GM18867 (cell line): Measurements from ENCODE around the gene MAST4.

Experiments used
- ATAC-seq: cut with Tn5 transposase; IDR thresholded peaks from one replicate; pipeline ENCODE4 v1.9.1; 2021; ENCODE audit warnings: mild to moderate bottlenecking, moderate library complexity; ENCODE audit not compliant: unreplicated experiment

Gene MAST4

DNA sequence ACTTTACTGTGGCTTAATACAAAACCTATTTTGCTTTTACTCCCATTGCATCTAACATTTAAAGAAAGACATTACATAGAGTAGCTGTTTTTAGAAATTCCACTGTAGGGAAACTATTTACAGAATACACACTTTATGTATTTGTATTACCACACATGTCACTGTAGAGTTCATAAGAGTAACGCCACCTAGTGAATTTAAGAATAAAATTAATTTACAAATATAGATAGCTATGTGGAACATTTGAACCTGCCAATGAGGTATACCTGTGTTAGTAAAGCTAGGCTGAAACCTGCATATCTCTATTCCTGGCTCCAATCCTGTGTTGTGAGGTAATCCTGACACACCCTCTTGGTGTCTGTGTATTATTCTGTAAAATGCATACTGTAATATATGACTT, 234.4 kb downstream of the MAST4 start:
- no peak for ATAC-seq

DNA sequence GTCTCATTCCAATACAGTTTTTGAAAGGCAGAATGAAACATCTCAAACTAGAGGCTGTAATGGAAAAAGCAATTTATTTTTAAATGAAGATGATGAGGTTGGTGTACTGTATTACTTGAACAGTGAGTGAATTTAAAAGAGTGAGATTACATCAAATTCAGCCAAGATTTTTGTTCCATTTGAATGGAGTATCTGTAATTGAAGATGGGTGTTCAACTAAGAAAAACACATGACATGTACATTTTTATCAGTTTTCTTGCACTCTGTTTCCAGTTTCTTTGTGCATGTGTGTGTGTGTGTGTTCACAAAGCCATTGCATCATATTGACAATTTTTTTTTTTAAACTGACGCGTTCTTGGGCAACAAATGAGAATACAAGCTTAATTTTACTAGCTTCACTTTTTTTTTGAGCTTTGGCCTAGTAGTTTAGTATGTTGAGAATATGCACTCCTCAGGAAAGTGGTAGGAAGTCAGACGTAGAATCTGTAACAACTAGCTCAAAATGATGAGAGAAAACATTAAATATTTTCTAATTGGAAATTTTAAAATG, 243.5 kb downstream of the MAST4 start:
- ATAC-seq = no peak

DNA sequence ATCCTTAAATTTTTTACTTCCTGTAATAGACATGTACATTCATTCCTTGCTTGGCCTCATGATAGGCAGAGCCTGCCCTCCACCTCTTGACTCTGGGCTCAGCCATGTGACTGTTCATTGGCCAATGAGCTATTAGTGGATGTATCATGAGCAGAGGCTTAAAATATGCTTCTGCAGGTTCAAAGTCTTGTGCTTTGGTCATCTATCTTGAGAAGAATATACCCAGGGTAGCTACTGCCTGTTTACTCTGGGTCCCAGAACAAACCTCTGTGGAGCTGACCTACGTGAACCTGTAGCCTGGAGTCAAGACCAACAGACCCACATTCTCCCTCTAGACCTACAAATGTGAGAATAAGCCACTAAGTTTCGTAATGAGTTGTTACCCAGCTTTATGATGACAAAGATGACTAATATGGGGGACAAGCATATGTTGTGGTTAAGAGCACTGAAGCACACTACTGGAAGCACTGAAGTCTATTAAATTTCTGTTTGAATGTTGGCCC, 244.4 kb downstream of the MAST4 start:
- ATAC-seq = peak; percentile 100

DNA sequence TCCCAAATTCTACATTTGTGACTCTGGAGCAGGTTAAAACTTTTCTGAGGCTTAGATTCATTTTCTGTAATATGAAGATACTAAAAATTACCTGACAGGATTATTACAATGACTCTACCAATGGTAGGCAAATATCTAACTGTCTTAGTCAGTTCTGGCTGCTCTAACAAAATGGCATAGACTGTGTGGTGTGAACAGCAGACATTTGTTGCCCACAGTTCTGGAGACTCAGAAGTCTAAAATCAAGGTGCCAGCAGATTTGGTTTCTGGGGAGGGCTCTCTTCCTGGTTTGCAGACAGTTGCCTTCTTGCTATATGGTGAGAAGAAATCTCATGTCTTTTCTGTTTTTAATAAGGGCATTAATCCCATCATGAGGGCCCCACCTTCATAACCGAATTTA, 245.1 kb downstream of the MAST4 start:
- no peak for ATAC-seq

DNA sequence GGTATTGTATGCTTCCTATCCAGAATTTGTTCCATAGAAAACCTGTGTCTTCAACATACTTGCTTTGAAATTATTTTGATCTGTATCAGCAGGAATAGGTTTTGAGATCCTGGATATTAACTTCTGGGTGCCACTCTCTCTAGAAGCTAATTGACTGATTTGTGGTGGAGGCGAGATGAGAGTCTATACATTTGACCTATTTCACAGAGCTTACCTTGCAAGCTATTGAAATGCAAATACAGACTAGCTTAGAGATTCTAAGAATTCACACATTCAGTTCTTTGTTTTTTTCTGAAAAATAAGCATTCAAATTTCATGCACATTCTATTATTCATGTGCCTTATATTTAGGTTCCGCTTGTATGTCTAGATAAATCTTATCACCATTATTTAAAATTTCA, 246.3 kb downstream of the MAST4 start:
- no peak for ATAC-seq

DNA sequence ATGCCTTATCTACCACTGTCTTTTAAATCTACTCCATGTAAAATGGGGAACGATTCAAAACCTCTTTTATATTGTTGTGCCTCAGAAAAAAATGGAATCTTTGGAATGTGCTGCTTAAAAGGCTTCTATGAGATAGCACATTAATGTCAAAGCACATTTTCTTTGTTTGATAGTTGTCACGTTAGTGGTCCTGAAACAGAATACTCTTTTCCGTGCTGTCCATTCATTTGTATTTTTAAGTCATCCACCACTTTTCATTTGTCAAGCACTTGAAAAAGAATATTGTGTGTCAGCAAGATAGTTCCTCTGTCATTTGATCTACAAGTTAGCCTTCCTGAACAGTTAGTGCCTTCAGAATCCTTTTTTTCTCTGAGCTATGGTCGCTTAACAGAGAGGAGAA, 246.9 kb downstream of the MAST4 start:
- ATAC-seq = no peak

DNA sequence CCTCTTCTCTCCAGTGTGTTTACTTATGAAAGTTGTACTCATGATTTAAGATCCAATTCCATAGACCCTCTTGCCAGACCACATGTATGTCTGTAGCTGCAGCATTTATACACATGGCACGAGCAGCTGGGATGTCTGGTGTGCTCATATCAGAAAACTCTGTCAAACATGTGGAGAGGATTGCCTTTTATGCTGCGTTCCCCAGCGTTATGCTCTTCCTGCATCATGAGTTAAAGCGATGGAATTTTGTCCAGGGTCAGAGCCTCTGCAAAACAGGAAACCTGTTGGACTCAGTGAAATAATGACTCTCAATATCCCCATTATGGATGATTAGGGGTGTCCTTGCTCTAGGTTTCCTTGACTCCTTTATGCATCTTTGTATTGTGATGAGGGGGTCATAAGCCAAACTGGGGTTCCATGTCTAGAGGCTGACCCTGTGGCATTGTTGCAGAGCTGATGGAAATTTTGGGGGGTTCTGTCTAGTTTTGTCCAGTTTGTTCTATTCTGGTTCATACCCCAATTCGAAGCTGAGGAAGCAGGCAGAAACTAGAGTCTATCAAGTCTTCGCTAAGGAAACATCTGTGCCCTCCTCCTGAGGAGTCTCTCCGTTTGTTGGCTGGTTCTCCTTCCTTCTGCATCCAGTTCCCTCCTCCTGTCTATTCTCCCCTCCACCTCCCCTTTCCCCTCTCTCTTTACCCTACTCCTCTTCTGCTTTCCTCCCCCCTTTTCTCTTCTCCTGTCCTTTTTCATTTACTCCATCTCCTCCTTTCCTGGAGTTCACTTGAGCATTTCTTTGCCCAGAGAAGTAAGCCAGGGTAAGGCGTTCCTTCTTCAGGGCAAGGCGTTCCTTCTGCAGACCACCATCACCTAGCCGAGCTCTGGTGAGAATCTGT, 252.8 kb downstream of the MAST4 start:
- no peak for ATAC-seq

DNA sequence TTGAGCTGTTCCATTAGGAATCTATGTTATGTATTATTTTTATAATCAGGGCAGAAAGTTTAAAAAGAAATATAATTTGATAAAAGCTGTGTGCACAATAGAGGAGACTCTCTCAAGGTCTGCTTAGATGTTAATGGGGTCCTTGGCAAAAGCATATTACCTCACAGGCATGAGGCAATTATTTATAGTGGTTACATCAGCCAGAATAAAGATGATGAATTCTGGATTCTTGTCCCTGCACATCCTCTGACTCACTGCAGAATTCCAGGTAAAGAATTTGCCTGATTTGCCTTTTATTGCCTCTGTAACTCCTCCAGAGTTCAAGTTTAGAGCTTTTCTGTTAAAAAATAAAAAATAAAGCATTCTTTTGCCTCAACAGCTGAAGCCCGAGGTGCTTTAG, 253.6 kb downstream of the MAST4 start:
- no peak for ATAC-seq

DNA sequence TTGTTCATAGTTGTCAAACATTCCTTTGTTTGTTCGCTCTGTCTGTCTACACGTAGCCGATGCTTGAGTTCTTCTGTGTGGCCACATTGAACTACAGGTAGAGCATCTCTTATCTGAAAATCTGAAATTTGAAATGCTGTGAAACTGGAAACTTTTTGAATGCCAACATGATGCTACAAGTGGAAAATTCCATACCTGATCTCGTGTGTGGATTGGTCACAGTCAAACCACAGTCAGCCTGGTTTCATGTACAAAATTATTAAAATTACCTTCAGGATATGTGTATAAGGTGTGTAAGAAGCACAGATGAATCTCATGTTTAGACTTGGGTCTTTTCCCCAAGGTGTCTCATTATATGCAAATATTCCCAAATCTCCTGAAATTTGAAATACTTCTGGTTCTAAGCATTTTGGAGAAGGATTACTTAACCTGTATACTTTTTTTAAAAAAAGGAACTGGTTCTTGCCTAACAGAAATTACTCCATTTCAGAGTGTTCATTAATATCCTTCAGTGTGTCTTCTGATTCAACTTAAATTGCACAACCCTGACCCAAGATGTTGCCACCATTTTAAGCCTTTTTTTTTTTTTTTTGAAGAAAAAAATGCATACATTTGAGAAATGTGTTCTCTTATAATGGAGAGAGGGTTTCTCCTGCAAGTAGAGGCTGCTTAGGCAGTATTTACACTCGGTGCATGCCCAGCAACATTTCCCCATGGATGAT, 254.3 kb downstream of the MAST4 start:
- ATAC-seq = no peak

DNA sequence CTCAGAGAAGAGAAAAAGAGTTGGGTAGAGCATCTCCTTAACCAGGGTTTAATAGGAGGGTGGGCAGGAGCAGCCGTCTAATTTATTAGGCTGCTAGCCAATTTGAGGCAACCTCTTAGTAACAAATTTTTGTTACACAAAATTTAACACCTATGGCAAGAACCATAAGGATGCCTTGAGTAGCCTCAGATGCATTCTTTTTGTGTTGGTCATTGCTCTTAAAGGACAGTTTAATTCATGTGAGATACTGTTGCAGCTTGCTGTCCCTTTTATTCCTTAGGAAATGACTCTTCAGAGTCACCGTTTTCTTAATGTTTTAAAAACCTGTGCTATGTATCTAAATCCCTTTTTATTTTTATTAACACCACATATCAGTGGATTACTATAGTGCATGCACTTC, 255.1 kb downstream of the MAST4 start:
- ATAC-seq = no peak

DNA sequence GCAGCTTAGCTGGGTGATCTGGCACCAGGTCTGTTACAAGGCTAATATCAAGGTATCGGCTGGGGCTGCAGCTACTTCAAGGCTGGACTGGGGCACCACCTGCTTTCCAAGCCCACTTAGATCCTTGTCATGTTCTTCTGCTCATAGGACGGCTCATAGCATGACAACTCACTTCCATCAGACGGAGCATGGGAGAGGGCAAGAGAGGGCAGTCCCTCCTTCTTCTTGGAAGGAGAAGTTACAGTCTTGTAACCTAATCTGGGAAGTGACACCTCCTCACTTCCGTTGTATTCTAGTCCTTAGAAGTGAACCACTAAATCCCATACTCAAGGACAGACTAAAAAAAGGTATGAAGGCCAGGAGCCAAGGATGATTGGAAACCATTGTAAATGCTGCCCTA, 258.2 kb downstream of the MAST4 start:
- ATAC-seq = no peak

DNA sequence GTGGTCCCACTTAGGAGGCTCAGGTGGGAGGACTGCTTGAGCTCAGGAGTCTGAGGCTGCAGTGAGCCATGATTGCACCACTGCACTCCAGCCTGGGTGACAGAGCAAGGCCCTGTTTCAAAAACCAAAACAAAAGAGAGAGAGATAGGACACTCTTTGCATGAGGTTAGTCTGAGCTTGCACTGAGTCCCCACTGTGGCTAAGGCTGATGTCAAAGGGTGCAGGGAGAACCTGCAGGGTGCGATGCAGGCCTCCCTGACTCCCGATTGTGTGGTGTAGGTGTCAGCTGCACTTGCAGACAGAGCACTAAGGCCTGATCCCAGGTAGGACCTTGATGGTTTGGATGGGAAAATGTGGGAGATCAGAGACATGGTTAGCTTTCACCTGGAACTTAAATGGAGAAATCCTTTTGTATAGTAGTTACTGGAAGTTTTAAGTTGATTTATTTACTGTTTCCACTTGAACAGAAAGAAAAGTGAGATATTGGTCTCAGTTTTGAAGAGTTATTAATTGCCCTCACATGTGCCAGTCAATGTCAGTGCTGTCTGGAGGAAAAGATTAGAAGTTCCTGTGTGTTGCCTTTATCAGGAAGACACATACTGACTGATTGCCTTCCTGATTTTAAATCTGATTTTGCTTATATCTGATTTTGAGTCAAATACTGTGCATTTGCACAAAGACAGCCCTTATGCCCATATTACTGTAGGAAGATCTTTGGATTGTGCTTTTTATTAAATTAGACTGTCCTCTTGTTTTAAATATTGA, 260.0 kb downstream of the MAST4 start:
- ATAC-seq = no peak

DNA sequence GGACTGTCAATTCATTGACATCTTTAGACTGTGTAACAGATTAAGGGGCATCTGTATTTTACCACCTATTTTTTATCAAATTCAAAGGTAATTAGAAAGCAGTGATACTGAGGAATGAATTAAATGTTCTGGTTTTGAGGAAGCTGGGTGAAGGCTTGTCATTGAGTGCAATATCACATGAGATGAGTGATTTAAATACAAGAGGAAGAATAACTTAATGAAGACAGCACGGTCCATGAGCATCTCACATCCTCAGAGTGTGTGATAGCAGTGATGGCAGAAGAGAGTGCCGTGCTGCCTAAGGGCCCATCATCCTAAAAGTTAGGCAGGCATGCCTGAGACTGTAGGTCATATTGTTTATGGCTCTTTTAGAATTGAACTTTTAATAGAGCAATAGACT, 263.3 kb downstream of the MAST4 start:
- no peak for ATAC-seq

DNA sequence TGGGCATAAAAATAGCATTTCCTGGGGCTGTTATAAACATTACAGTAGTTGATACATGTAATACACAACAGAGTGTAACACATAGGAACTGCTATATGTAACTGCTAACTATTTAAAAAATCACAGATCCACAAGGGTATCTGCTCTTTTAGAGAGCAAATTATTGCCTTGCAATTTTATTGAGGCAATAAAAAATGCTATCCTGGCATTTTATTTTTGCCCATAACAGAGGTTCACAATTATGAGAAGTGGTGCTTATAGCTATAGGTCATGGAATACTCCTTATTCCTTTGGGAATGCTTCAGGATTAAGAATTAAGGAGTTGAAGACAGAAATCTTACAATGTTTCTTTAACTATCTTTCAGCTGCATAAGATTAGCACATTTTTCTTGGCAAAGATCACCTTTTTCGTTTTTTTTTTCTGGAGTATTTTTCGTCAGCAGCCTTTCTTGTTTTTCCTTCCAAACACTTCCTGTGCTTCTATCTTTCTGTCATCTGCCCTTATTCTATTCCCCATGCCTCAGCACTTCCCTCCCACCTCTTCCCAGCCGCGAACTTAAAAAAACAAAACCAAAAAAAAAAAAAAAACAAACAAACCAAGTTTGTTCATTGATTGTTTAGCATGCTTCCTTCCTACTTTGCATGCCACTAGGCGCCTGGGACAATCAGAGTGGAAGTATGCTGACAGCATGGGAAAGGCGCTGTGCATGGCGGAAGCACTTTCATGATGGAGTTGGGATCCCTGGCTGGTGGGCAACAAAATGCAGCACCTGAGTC, 264.2 kb downstream of the MAST4 start:
- no peak for ATAC-seq

DNA sequence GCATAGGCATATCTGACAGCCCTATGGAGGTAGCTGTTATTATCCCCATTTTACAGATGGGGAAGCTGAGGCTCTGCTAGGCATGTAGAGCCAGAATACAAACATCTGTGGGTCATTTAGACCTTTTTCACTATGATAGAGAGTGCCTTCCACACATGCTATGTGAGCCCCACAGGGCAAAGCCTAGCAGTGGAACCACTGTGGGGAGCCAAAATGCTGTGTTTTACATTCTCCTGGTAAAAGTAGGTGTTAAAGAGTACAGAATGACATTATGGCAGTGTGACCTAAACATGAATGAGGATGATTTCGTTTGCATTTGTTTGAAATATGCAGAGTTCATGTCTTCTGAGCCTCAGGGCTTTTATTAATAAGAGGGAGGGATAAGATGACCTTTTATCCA, 265.2 kb downstream of the MAST4 start:
- ATAC-seq = no peak

DNA sequence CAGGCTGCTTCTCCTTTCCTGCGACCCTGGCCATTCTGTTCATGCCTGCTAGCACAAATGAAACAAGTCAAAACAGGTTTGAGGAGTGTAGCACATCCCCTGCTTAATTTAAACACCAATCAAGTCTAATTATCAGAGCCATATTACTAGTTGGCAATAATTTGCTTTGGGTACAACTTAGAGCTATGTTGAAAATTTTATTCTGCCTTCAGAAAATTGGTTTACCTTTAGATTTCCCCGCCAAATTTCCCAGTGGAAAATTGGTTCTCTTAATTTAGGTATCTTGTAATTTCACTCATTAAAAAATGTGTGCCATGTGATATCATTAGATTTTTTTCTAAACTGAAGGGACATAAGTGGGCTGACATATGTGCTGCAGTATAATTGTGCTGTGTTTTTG, 265.8 kb downstream of the MAST4 start:
- no peak for ATAC-seq

DNA sequence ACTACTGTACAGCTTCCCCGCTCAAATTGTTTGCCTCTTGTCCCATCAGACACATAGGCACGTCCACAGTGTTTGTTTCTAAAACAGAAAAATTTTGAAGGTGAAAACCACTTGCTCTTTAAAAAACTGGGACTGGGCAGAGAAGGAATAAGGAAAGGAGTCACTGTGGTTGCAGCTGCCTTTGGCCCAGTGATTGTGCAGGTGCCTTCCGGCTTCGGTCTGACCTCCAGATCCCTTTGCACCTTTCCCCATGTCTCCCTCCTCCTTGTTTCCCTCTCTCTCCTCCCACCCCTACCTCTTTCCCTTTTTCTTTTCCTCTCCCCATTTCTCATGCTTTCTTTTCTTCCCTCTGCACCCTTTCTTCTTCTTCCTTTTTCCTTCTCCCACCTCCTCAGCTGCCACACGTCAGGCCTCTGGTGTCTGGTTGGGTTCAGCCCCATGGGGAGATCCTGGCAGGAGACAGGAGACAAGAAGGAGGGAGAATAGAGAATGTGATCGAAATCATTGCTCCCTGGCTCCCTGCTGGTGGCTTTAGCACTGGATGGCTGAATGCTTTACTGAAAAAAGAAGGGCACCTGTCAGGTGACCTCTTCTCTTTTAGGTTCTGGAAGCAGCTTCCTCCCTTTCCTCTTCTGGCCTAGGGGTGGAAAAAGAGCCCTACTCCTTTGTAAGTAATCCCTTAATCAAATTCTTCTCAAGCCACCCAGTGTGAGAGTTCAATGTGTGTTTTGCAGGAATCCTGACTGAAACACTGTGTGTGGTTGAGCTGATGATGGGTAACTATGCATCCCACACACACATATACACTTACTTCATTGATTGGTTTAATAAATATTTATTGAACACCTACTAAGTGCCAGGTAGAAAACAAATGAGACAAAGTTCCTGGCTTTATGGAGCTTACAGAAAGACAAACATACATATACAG, 267.3 kb downstream of the MAST4 start:
- no peak for ATAC-seq

DNA sequence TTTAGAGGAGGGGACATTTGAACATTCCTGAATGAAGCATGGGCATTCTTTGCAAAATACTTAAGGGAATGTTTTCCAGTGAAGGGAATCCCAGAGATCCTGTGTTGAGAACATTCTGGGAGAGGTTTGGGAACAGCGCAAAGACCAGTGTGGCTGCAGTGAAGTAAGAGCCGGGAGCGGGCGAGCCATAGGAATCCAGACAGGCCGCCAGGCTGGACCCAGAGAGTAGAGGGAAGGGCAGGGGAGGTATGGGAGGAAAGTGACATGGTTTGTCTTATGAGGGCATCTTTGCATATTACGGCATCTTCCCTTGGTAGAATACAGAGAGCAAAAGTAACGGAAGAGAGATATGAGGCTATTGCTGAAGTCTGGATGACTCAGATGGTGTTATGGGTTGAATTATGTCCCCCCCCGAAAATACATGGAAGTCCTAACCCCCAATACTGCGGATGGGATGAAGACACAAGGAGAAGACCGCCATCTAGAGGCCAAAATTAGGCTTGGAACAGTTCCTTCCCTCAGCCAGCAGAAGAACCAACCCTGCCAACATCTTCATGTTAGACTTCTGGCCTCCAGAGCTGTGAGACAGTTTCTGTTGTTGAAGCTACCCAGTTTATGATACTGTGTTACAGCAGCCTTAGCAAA, 268.2 kb downstream of the MAST4 start:
- ATAC-seq = peak; percentile 80
